ENCODE results near the gene IBA57.

The IBA57 gene

GRCh38 chr1:228207851-228208821, 42.5 kb downstream of the IBA57 start, which contains the start of gene OBSCN:
Gene OBSCN (plus strand): TSS chr1:228208044. CDS start chr1:228211784, 3,740 bp downstream.
- no peaks in the 10 kb centered on the region for H3K36me3 ChIP-seq (ENCODE audit: control insufficient read depth, insufficient read depth, low read length)
- H3K9me3 ChIP-seq (ENCODE audit: control insufficient read depth, low read length) = no peaks in the 10 kb centered on the region
- H3K4me1 ChIP-seq (ENCODE audit: control insufficient read depth, insufficient read depth, low read length, poor library complexity, severe bottlenecking) = no peaks in the 10 kb centered on the region
- H3K27me3 ChIP-seq (replicated peaks; ENCODE audit: control insufficient read depth, insufficient read depth, low read length, poor library complexity, severe bottlenecking) = no peaks in the 10 kb centered on the region
- H3K27ac ChIP-seq (ENCODE audit: insufficient read depth, low read length, poor library complexity, severe bottlenecking) = no peak within 1 kb of the TSS
- DNase-seq = no peak
- H3K4me3 ChIP-seq (ENCODE audit: insufficient read depth, low read depth, low read length, poor library complexity, severe bottlenecking) = no peak within 1 kb of the TSS

DNA sequence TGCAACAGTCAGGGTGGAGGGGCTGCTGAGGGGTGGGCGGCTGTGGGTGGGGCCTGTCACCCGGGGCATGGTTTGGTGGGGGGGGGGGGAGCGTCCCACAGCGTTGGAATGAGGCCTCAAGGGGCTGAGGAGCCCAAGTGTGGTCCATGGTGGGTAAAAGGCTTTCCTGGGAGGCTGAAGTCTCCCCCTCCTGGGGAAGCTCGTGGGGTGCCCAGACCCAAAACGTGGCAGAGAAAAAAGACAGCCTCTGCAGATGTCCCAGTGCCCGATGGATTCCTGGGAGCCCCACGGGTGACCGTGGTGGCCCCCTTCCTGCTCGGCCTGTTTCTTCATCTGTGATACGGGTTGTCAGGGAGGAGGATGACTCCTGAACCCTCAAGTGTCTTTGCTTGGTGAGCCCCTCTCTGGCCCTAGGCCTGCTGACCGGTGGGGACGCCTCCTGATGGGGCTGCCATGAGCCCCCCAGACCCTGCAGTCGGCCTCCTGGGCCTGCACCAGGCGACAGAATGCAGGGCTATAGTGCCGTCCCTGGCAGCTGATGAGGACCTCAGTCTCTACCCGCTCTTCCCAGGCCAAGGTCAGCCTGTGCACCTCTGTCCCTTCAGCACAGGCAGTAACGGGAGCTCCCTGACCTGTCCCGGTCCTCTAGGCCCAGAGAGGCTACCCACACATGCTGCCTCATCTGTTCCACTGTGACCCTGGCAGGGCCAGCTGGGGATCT, 43.4 kb downstream of the IBA57 start:
- no peaks in the 10 kb centered on the region for H3K36me3 ChIP-seq (ENCODE audit: control insufficient read depth, insufficient read depth, low read length)

DNA sequence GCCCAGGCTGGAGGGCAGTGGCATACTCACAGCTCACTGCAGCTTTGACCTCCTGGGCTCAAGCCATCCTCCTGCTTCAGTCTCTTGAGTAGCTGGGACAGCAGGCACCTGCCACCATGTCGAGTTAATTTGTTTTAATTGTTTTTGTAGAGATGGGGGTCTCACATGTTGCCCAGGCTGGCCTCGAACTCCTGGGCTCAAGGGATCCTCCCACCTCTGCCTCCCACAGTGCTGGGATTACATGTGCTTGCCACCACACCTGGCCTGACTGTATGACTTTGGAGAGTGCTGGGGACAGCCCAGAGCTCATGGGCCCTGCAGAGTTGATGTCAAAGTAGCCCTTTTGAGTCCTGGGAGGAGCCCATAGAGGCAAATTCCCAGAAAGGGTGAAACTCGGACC, 44.1 kb downstream of the IBA57 start:
- Histone ChIP-seq H3K4me1 (ENCODE audit: control insufficient read depth, insufficient read depth, low read length, poor library complexity, severe bottlenecking) (no peaks in the 10 kb centered on the region), H3K27ac (ENCODE audit: insufficient read depth, low read length, poor library complexity, severe bottlenecking) (no peak overlapping the region), H3K27me3 (replicated peaks; ENCODE audit: control insufficient read depth, insufficient read depth, low read length, poor library complexity, severe bottlenecking) (no peaks in the 10 kb centered on the region), H3K36me3 (ENCODE audit: control insufficient read depth, insufficient read depth, low read length) (no peaks in the 10 kb centered on the region), H3K9me3 (ENCODE audit: control insufficient read depth, low read length) (no peaks in the 10 kb centered on the region), H3K4me3 (ENCODE audit: insufficient read depth, low read depth, low read length, poor library complexity, severe bottlenecking) (no peak overlapping the region)
- DNase-seq = no peak

More for the DNA sequence above, 43.4 kb downstream of the IBA57 start:
- H3K27ac ChIP-seq (ENCODE audit: insufficient read depth, low read length, poor library complexity, severe bottlenecking) = no peak overlapping the region
- H3K4me3 ChIP-seq (ENCODE audit: insufficient read depth, low read depth, low read length, poor library complexity, severe bottlenecking) = no peak overlapping the region
- H3K4me1 ChIP-seq (ENCODE audit: control insufficient read depth, insufficient read depth, low read length, poor library complexity, severe bottlenecking) = no peaks in the 10 kb centered on the region
- no peaks in the 10 kb centered on the region for H3K9me3 ChIP-seq (ENCODE audit: control insufficient read depth, low read length)
- no peak for DNase-seq
- no peaks in the 10 kb centered on the region for H3K27me3 ChIP-seq (replicated peaks; ENCODE audit: control insufficient read depth, insufficient read depth, low read length, poor library complexity, severe bottlenecking)

- H3K36me3 ChIP-seq (ENCODE audit: control insufficient read depth, insufficient read depth, low read length) = no peaks in the 10 kb centered on the region
- no peak for DNase-seq
- H3K9me3 ChIP-seq (ENCODE audit: control insufficient read depth, low read length) = no peaks in the 10 kb centered on the region
Observed at GRCh38 chr1:228210076-228210651, 44.6 kb downstream of the IBA57 start.

GRCh38 chr1:228210712-228211530, 45.3 kb downstream of the IBA57 start:
- no peak for DNase-seq
- Histone ChIP-seq H3K27ac (ENCODE audit: insufficient read depth, low read length, poor library complexity, severe bottlenecking) (no peak overlapping the region), H3K4me1 (ENCODE audit: control insufficient read depth, insufficient read depth, low read length, poor library complexity, severe bottlenecking) (no peaks in the 10 kb centered on the region), H3K36me3 (ENCODE audit: control insufficient read depth, insufficient read depth, low read length) (no peaks in the 10 kb centered on the region), H3K27me3 (replicated peaks; ENCODE audit: control insufficient read depth, insufficient read depth, low read length, poor library complexity, severe bottlenecking) (no peaks in the 10 kb centered on the region), H3K4me3 (ENCODE audit: insufficient read depth, low read depth, low read length, poor library complexity, severe bottlenecking) (no peak overlapping the region), H3K9me3 (ENCODE audit: control insufficient read depth, low read length) (no peaks in the 10 kb centered on the region)

More at GRCh38 chr1:228210076-228210651, 44.6 kb downstream of the IBA57 start:
- Histone ChIP-seq H3K4me3 (ENCODE audit: insufficient read depth, low read depth, low read length, poor library complexity, severe bottlenecking) (no peak overlapping the region), H3K27ac (ENCODE audit: insufficient read depth, low read length, poor library complexity, severe bottlenecking) (no peak overlapping the region), H3K4me1 (ENCODE audit: control insufficient read depth, insufficient read depth, low read length, poor library complexity, severe bottlenecking) (no peaks in the 10 kb centered on the region), H3K27me3 (replicated peaks; ENCODE audit: control insufficient read depth, insufficient read depth, low read length, poor library complexity, severe bottlenecking) (no peaks in the 10 kb centered on the region)

DNA sequence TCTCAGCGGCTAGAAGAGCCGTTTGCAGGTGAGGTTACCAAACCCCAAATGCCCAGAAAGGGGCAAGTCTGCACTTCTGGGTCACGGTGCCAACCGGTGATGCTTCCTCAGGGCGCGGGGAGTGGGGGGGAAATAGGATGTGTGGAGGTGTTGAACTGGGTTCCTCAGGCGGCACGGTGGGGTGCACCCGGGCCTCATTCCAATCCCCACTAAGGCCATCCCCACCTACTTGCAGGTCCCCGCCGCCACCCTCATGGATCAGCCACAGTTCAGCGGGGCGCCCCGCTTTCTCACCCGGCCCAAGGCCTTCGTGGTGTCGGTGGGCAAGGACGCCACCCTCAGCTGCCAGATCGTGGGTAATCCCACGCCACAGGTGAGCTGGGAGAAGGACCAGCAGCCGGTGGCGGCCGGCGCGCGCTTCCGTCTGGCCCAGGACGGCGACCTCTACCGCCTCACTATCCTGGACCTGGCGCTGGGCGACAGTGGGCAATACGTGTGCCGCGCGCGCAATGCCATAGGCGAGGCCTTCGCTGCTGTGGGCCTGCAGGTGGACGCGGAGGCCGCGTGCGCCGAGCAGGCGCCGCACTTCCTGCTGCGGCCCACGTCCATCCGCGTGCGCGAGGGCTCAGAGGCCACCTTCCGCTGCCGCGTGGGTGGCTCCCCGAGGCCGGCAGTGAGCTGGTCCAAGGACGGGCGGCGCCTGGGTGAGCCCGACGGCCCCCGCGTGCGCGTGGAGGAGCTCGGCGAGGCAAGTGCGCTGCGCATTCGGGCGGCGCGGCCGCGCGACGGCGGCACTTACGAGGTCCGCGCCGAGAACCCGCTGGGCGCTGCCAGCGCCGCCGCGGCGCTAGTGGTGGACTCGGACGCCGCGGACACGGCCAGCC, 46.2 kb downstream of the IBA57 start:
- no peaks in the 10 kb centered on the region for H3K36me3 ChIP-seq (ENCODE audit: control insufficient read depth, insufficient read depth, low read length)
- no peaks in the 10 kb centered on the region for H3K27me3 ChIP-seq (replicated peaks; ENCODE audit: control insufficient read depth, insufficient read depth, low read length, poor library complexity, severe bottlenecking)
- no peaks in the 10 kb centered on the region for H3K4me1 ChIP-seq (ENCODE audit: control insufficient read depth, insufficient read depth, low read length, poor library complexity, severe bottlenecking)
- H3K27ac ChIP-seq (ENCODE audit: insufficient read depth, low read length, poor library complexity, severe bottlenecking) = no peak overlapping the region
- no peak for DNase-seq
- H3K9me3 ChIP-seq (ENCODE audit: control insufficient read depth, low read length) = no peaks in the 10 kb centered on the region
- H3K4me3 ChIP-seq (ENCODE audit: insufficient read depth, low read depth, low read length, poor library complexity, severe bottlenecking) = no peak overlapping the region

GRCh38 chr1:228212415-228212965, 46.9 kb downstream of the IBA57 start:
- Histone ChIP-seq H3K4me1 (ENCODE audit: control insufficient read depth, insufficient read depth, low read length, poor library complexity, severe bottlenecking) (no peaks in the 10 kb centered on the region), H3K4me3 (ENCODE audit: insufficient read depth, low read depth, low read length, poor library complexity, severe bottlenecking) (peak overlapping the region; percentile 58), H3K27me3 (replicated peaks; ENCODE audit: control insufficient read depth, insufficient read depth, low read length, poor library complexity, severe bottlenecking) (no peaks in the 10 kb centered on the region), H3K9me3 (ENCODE audit: control insufficient read depth, low read length) (no peaks in the 10 kb centered on the region), H3K36me3 (ENCODE audit: control insufficient read depth, insufficient read depth, low read length) (peaks cover 1% of the 10 kb centered on the region), H3K27ac (ENCODE audit: insufficient read depth, low read length, poor library complexity, severe bottlenecking) (no peak overlapping the region)
- DNase-seq = no peak

GRCh38 chr1:228212966-228213844, 47.6 kb downstream of the IBA57 start:
- Histone ChIP-seq H3K27me3 (replicated peaks; ENCODE audit: control insufficient read depth, insufficient read depth, low read length, poor library complexity, severe bottlenecking) (no peaks in the 10 kb centered on the region), H3K27ac (ENCODE audit: insufficient read depth, low read length, poor library complexity, severe bottlenecking) (peak overlapping the region; percentile 53), H3K4me1 (ENCODE audit: control insufficient read depth, insufficient read depth, low read length, poor library complexity, severe bottlenecking) (no peaks in the 10 kb centered on the region), H3K4me3 (ENCODE audit: insufficient read depth, low read depth, low read length, poor library complexity, severe bottlenecking) (peak overlapping the region; percentile 58), H3K9me3 (ENCODE audit: control insufficient read depth, low read length) (no peaks in the 10 kb centered on the region), H3K36me3 (ENCODE audit: control insufficient read depth, insufficient read depth, low read length) (peaks cover 6% of the 10 kb centered on the region)
- DNase-seq = peak; percentile 83 to 84 (median 84)

Measured in effector memory CD4-positive, alpha-beta T cell (primary cell).